ENCODE data around the gene MPHOSPH9.

- no peak for TF ChIP-seq POLR2A (IDR thresholded peaks at IDR 0.05)
- no peak for TF ChIP-seq CTCF (IDR thresholded peaks at IDR 0.05)
Observed at GRCh38 chr12:123180171-123180570, 52.8 kb downstream of the MPHOSPH9 start.

Measured in uterus (tissue), 2 donors.